Adrenal gland (tissue), 5 donors: ENCODE measurements around the gene LSAMP.

Source experiments
- CTCF ChIP-seq, 6 experiments: fragments of 450-650 bp in 4 of 6; fragments of 200-600 bp in 2 of 6; sonication (generic) in 1 of 6; IDR thresholded peaks; 1 replicate in 5 of 6; 2 replicates in 1 of 6; pipeline versions ENCODE4 v1.5.1 to v1.8.0; 2016 to 2021; ENCODE audit warnings: antibody characterized with exemption in 6 of 6, mild to moderate bottlenecking in 2 of 6, moderate library complexity in 1 of 6
- POLR2A ChIP-seq, 2 donors: fragments of 450-650 bp; IDR thresholded peaks; one replicate each; pipeline ENCODE4 v1.6.1; 2017; ENCODE audit warnings: antibody characterized with exemption in 2 of 2, mild to moderate bottlenecking in 2 of 2, moderate library complexity in 1 of 2
- donor health status: DM: no; HTN: no; CAD: no.

GRCh38 chr3:116039651-116039985, 405.7 kb downstream of the LSAMP start:
- TF ChIP-seq CTCF (IDR thresholded peaks at IDR 0.05) (no peak), POLR2A (IDR thresholded peaks at IDR 0.05) (no peak)
